Endothelial cell (in vitro differentiated cells): ENCODE measurements around the gene MCU. TPM values are rescaled to one million over a fixed set of nuclear protein-coding genes. Genes with fewer than 3 reads are reported as not detected.
A peak's percentile ranks its signal among the peaks of the same experiment; 100 is the strongest.

Experiments used
- DNase-seq: peaks from one replicate; pipeline ENCODE4 v3.0.0; 2021; ENCODE audit warnings: low spot score
- H3K27ac Mint-ChIP-seq: one replicate; pipeline ENCODE4 v1.8.0; 2021; ENCODE audit warnings: mixed read lengths, inconsistent platforms; ENCODE audit not compliant: unreplicated experiment
- H3K27me3 Mint-ChIP-seq: one replicate; pipeline ENCODE4 v1.8.0; 2021; ENCODE audit warnings: mild to moderate bottlenecking, moderate library complexity, mixed read lengths, inconsistent platforms; ENCODE audit not compliant: unreplicated experiment
- H3K36me3 Mint-ChIP-seq: one replicate; pipeline ENCODE4 v1.8.0; 2021; ENCODE audit warnings: mild to moderate bottlenecking, low read depth, mixed read lengths, inconsistent platforms; ENCODE audit not compliant: unreplicated experiment
- H3K4me1 Mint-ChIP-seq: one replicate; pipeline ENCODE4 v1.8.0; 2021; ENCODE audit warnings: mild to moderate bottlenecking, mixed read lengths, inconsistent platforms; ENCODE audit not compliant: unreplicated experiment
- H3K4me3 Mint-ChIP-seq: one replicate; pipeline ENCODE4 v1.8.0; 2021; ENCODE audit warnings: mild to moderate bottlenecking, mixed read lengths, inconsistent platforms; ENCODE audit not compliant: unreplicated experiment
- H3K9me3 Mint-ChIP-seq: one replicate; pipeline ENCODE4 v1.8.0; 2021; ENCODE audit warnings: mixed read lengths, inconsistent platforms; ENCODE audit not compliant: unreplicated experiment
- CTCF ChIP-seq: fragments of 200-600 bp; sonication (generic); IDR thresholded peaks from one replicate; pipeline ENCODE4 v1.5.0; 2021; ENCODE audit warnings: antibody characterized with exemption; ENCODE audit not compliant: unreplicated experiment
- total RNA-seq: library from RNA; stranded (reverse); fragmentation: NEBNext Ultra II Directional; extraction: Animal tissue kit (Norgen Biotek cat#: 25700); gene quantifications from one replicate; pipeline ENCODE4 v1.2.1, GENCODE V29; 2021; ENCODE audit not compliant: unreplicated experiment

The MCU gene
- total RNA-seq, 1 donor from 2014 or later = 39.6 TPM

- no peak for DNase-seq
- peaks cover 6% of the 10 kb centered on the region for H3K36me3 Mint-ChIP-seq
- H3K27ac Mint-ChIP-seq = no peak overlapping the region
Measured at GRCh38 chr10:72772031-72772430, 80.1 kb downstream of the MCU start.

GRCh38 chr10:72779874-72780273 lies 87.9 kb downstream of the MCU start:
- no peaks in the 10 kb centered on the region for H3K27me3 Mint-ChIP-seq
- TF ChIP-seq CTCF = no peak
- no peak overlapping the region for H3K27ac Mint-ChIP-seq
- peaks cover 28% of the 10 kb centered on the region for H3K4me1 Mint-ChIP-seq
- H3K36me3 Mint-ChIP-seq = peaks cover 6% of the 10 kb centered on the region
- no peaks in the 10 kb centered on the region for H3K9me3 Mint-ChIP-seq
- DNase-seq = no peak
- no peak overlapping the region for H3K4me3 Mint-ChIP-seq

More at GRCh38 chr10:72772031-72772430, 80.1 kb downstream of the MCU start:
- Mint-ChIP-seq H3K4me3 (no peak overlapping the region), H3K4me1 (no peaks in the 10 kb centered on the region), H3K27me3 (peaks cover 2% of the 10 kb centered on the region), H3K9me3 (no peaks in the 10 kb centered on the region)
- TF ChIP-seq CTCF = no peak

GRCh38 chr10:72782649-72783330 lies 90.8 kb downstream of the MCU start:
- H3K27ac Mint-ChIP-seq = peak overlapping the region; percentile 38
- no peaks in the 10 kb centered on the region for H3K36me3 Mint-ChIP-seq
- H3K9me3 Mint-ChIP-seq = no peaks in the 10 kb centered on the region
- no peak for TF ChIP-seq CTCF
- H3K4me1 Mint-ChIP-seq = peaks cover 48% of the 10 kb centered on the region
- no peak overlapping the region for H3K4me3 Mint-ChIP-seq
- H3K27me3 Mint-ChIP-seq = peaks cover 1% of the 10 kb centered on the region
- no peak for DNase-seq

GRCh38 chr10:72783410-72783833 lies 91.5 kb downstream of the MCU start:
- H3K36me3 Mint-ChIP-seq = no peaks in the 10 kb centered on the region
- no peak overlapping the region for H3K4me3 Mint-ChIP-seq
- no peaks in the 10 kb centered on the region for H3K9me3 Mint-ChIP-seq
- peaks cover 48% of the 10 kb centered on the region for H3K4me1 Mint-ChIP-seq
- H3K27ac Mint-ChIP-seq = no peak overlapping the region
- DNase-seq = no peak
- no peak for TF ChIP-seq CTCF
- peaks cover 1% of the 10 kb centered on the region for H3K27me3 Mint-ChIP-seq

GRCh38 chr10:72784551-72785351 lies 92.8 kb downstream of the MCU start:
- peak overlapping the region; percentile 58 for H3K27ac Mint-ChIP-seq
- H3K4me3 Mint-ChIP-seq = no peak overlapping the region
- peak; percentile 50 for DNase-seq
- no peaks in the 10 kb centered on the region for H3K9me3 Mint-ChIP-seq
- peaks cover 51% of the 10 kb centered on the region for H3K4me1 Mint-ChIP-seq
- no peak for TF ChIP-seq CTCF
- no peaks in the 10 kb centered on the region for H3K36me3 Mint-ChIP-seq
- H3K27me3 Mint-ChIP-seq = peaks cover 1% of the 10 kb centered on the region
